Subcutaneous adipose tissue (tissue), 4 donors: Measurements from ENCODE around the gene SSU72. TPM values are rescaled to one million over a fixed set of nuclear protein-coding genes. Genes with fewer than 3 reads are reported as not detected.

Source experiments
- CTCF ChIP-seq: fragments of 450-650 bp; IDR thresholded peaks from one replicate; pipeline ENCODE4 v1.5.1; 2016; ENCODE audit warnings: low read depth, mild to moderate bottlenecking, control low read depth, antibody characterized with exemption, moderate library complexity
- total RNA-seq, 4 donors: library from RNA; depleted of rRNA; stranded (reverse); fragments of >200 nt; gene quantifications; one replicate each; pipeline ENCODE4 v1.1.0, GENCODE V29; 2016

SSU72 gene
- total RNA-seq, 4 donors from 2014 or later, result 76.0 to 138 (median 110) TPM

GRCh38 chr1:1567152-1567875 is 7.3 kb downstream of the SSU72 start:
- TF ChIP-seq CTCF, result no peak

- no peak for TF ChIP-seq CTCF
Measured at GRCh38 chr1:1565340-1565739, 9.3 kb downstream of the SSU72 start.

GRCh38 chr1:1564268-1564667 is 10.4 kb downstream of the SSU72 start:
- no peak for TF ChIP-seq CTCF

- TF ChIP-seq CTCF, result no peak
Measured at GRCh38 chr1:1563688-1564087, 11.0 kb downstream of the SSU72 start.

GRCh38 chr1:1562556-1563195 is 12.0 kb downstream of the SSU72 start:
- TF ChIP-seq CTCF, result no peak

- no peak for TF ChIP-seq CTCF
Measured at GRCh38 chr1:1561801-1562470, 12.7 kb downstream of the SSU72 start.

GRCh38 chr1:1560178-1560577 is 14.5 kb downstream of the SSU72 start:
- no peak for TF ChIP-seq CTCF
